K562 (cell line): ENCODE data around the gene RNF31. TPM values are rescaled to one million over a fixed set of nuclear protein-coding genes. Genes with fewer than 3 reads are reported as not detected.

ENCODE experiments used
- ATAC-seq: fragments of 200-7000 bp; cut with Tn5 transposase; 3 replicates; pipeline ENCODE4 v1.9.1; 2020; ENCODE audit warnings: moderate library complexity
- BruUV-seq: library from RNA; stranded (reverse); fragments of 400-500 nt; replicated peaks from 2 replicates; lab custom pipeline; 2021; lab: Mats Ljungman, UMichigan
- CTCF ChIA-PET: fragments of 300-600 bp; formaldehyde crosslinking; extraction: SDS; loops from one replicate; lab custom pipeline; 2021; ENCODE audit warnings: low intra/inter-chr PET ratio; lab: Yijun Ruan, JAX
- POLR2A ChIA-PET: fragments of 300-600, 350-650 bp; sonication (Branson Sonifier 250); formaldehyde crosslinking; extraction: SDS; loops from one replicate; lab custom pipeline; 2021; ENCODE audit warnings: antibody characterized with exemption, inconsistent platforms; lab: Yijun Ruan, JAX
- DNase-seq, 4 experiments: peaks; one replicate each; pipeline versions ENCODE4 v3.0.0 to v3.0.0-alpha.2; 2011 to 2018; ENCODE audit warnings: low spot score in 3 of 4, mixed read lengths in 3 of 4; ENCODE audit errors: extremely low read depth in 1 of 4
- FAIRE-seq: peaks from 2 replicates; lab custom pipeline; 2011; peaks lifted over from hg19 to GRCh38; lab: Jason Lieb, UNC
- H2AFZ ChIP-seq: 2 replicates; pipeline ENCODE4 v1.6.0; 2011; ENCODE audit warnings: low read depth, low read length, control low read depth, inconsistent platforms
- H3K27ac ChIP-seq: fragments of 200-600 bp; 3 replicates; pipeline ENCODE4 v1.8.0; 2011; ENCODE audit warnings: low read depth, mild to moderate bottlenecking, control low read depth, inconsistent platforms, low read length, moderate library complexity, mixed read lengths; ENCODE audit errors: extremely low read depth
- H3K27me3 ChIP-seq, 2 experiments: fragments of 300-600 bp in 1 of 2; 2 replicates in 1 of 2; 3 replicates in 1 of 2; pipeline versions ENCODE4 v1.6.0 to v1.8.0; 2011; ENCODE audit warnings: inconsistent platforms in 2 of 2, low read length in 2 of 2, mild to moderate bottlenecking in 1 of 2, mixed read lengths in 1 of 2, moderate library complexity in 1 of 2; ENCODE audit not compliant: control insufficient read depth in 2 of 2, insufficient read depth in 2 of 2
- H3K36me3 ChIP-seq: fragments of 300-600 bp; 3 replicates; pipeline ENCODE4 v1.8.0; 2011; ENCODE audit warnings: mild to moderate bottlenecking, low read length, inconsistent platforms; ENCODE audit not compliant: control insufficient read depth, insufficient read depth
- H3K4me1 ChIP-seq, 2 experiments: fragments of 200-600 bp in 1 of 2; replicated peaks in 1 of 2; 2 replicates in 1 of 2; 3 replicates in 1 of 2; pipeline versions ENCODE4 v1.5.1 to v1.8.0; 2011; ENCODE audit warnings: inconsistent platforms in 2 of 2, low read length in 2 of 2, mild to moderate bottlenecking in 1 of 2, mixed read lengths in 1 of 2, moderate library complexity in 1 of 2; ENCODE audit not compliant: control insufficient read depth in 2 of 2, insufficient read depth in 2 of 2
- H3K4me2 ChIP-seq: 2 replicates; pipeline ENCODE4 v1.6.1; 2011; ENCODE audit warnings: low read length, control low read depth, inconsistent platforms, mixed read lengths; ENCODE audit not compliant: insufficient read depth
- H3K4me3 ChIP-seq: fragments of 200-600 bp; sonication (generic), shearing (Covaris generic); 2 replicates; pipeline ENCODE4 v1.5.1; 2016; ENCODE audit warnings: control low read depth, inconsistent platforms
- H3K79me2 ChIP-seq: fragments of 200-600 bp; 3 replicates; pipeline ENCODE4 v1.8.0; 2011; ENCODE audit warnings: low read length, inconsistent platforms; ENCODE audit not compliant: control insufficient read depth, insufficient read depth
- H3K9ac ChIP-seq, 2 experiments: 2 replicates each; pipeline versions ENCODE4 v1.6.0 to v1.6.1; 2011; ENCODE audit warnings: low read depth in 2 of 2, low read length in 2 of 2, control low read depth in 1 of 2, inconsistent platforms in 1 of 2, mild to moderate bottlenecking in 1 of 2, mixed read lengths in 1 of 2; ENCODE audit not compliant: insufficient read depth in 1 of 2
- H3K9me1 ChIP-seq: one replicate; pipeline ENCODE4 v1.6.0; 2011; ENCODE audit warnings: inconsistent platforms, mild to moderate bottlenecking, low read length, moderate library complexity; ENCODE audit not compliant: control insufficient read depth, insufficient read depth
- H3K9me3 ChIP-seq: replicated peaks from 2 replicates; pipeline ENCODE4 v1.5.1; 2011; ENCODE audit warnings: low read depth, low read length, inconsistent platforms; ENCODE audit not compliant: control insufficient read depth, insufficient read depth
- H4K20me1 ChIP-seq: replicated peaks from 2 replicates; pipeline ENCODE4 v1.6.1; 2011; ENCODE audit warnings: low read length, inconsistent platforms, mixed read lengths; ENCODE audit not compliant: control insufficient read depth, insufficient read depth
- MTF1 ChIP-seq: fragments of 250-450 bp; sonication (Bioruptor Pico); IDR thresholded peaks from 2 replicates; pipeline ENCODE4 v1.9.0; 2021; ENCODE audit warnings: moderate library complexity, mild to moderate bottlenecking, inconsistent platforms, borderline replicate concordance
- NR2C2 ChIP-seq, 2 experiments: fragments of 200-800 bp in 1 of 2; sonication (Bioruptor generic) in 1 of 2; sonication (generic) in 1 of 2; formaldehyde crosslinking in 1 of 2; IDR thresholded peaks; 2 replicates each; pipeline versions ENCODE4 v1.6.1 to v1.8.0; 2016 to 2022; ENCODE audit warnings: mild to moderate bottlenecking in 1 of 2, missing compliant biosample characterization in 1 of 2, missing genetic modification characterization in 1 of 2, missing genetic modification reagents in 1 of 2
- TAF9B ChIP-seq: fragments of 450-650 bp; IDR thresholded peaks from 2 replicates; pipeline ENCODE4 v1.6.1; 2018; ENCODE audit warnings: mild to moderate bottlenecking; ENCODE audit not compliant: partially characterized antibody
- ZC3H4 ChIP-seq: sonication (generic); formaldehyde crosslinking; IDR thresholded peaks from 2 replicates; pipeline ENCODE4 v1.9.0; 2021; ENCODE audit warnings: missing genetic modification reagents, borderline replicate concordance
- ZNF639 ChIP-seq, 2 experiments: fragments of 200-800 bp in 1 of 2; sonication (Bioruptor generic) in 1 of 2; sonication (generic) in 1 of 2; formaldehyde crosslinking in 1 of 2; IDR thresholded peaks in 1 of 2; conservative IDR thresholded peaks in 1 of 2; 2 replicates each; pipeline versions ENCODE4 v1.5.0 to v1.6.1; 2016 to 2020; ENCODE audit warnings: missing compliant biosample characterization in 1 of 2, missing genetic modification characterization in 1 of 2, missing genetic modification reagents in 1 of 2
- ZNF696 ChIP-seq: fragments of 250-450 bp; sonication (Bioruptor Pico); conservative IDR thresholded peaks from 2 replicates; pipeline ENCODE4 v1.4.0; 2020; ENCODE audit warnings: mild to moderate bottlenecking, moderate library complexity
- ZSCAN29 ChIP-seq: fragments of 450-650 bp; IDR thresholded peaks from 2 replicates; pipeline ENCODE4 v1.6.1; 2017
- WGBS: fragments of 100-300 bp; shearing (Covaris generic); methylation state at CpG from one replicate; pipeline ENCODE4 v1.1.6; 2016; ENCODE audit warnings: low coverage, mixed read lengths; ENCODE audit not compliant: insufficient coverage; ENCODE audit errors: missing lambda C conversion rate; 5-methylcytosine and 5-hydroxymethylcytosine counted together
- in situ Hi-C: fragments of 300-500 bp; cut with MboI; formaldehyde crosslinking; loops from 4 replicates; pipeline ENCODE4 v1.15.0; 2018; ENCODE audit warnings: inconsistent platforms, mixed read lengths
- intact Hi-C: fragments of 100-400 bp; cut with micrococcal nuclease; formaldehyde crosslinking; loops from 2 replicates; pipeline ENCODE4 v1.14.2; 2022
- polyA plus RNA-seq, 8 experiments: library from polyadenylated mRNA; depleted of rRNA in 4 of 8; stranded (reverse) in 5 of 8; unstranded in 3 of 8; fragments of >200 nt; fragmentation: Nextera tagmentation in 2 of 8; fragmentation: Illumina TruSeq in 1 of 8; extraction: Ambion mirVana in 2 of 8; extraction: Trizol in 1 of 8; gene quantifications; 2 replicates each; pipeline versions ENCODE4 v1.2.1 to v1.2.3, GENCODE V29; 2011 to 2014; ENCODE audit warnings: inconsistent platforms in 1 of 8, missing spikeins in 1 of 8
- total RNA-seq, 7 experiments: library from RNA; depleted of rRNA in 6 of 7; stranded (reverse); fragments of >200 nt in 6 of 7; fragmentation: Illumina TruSeq in 2 of 7; extraction: Trizol in 2 of 7; gene quantifications; 2 replicates each; pipeline versions ENCODE4 v1.2.1 to v1.2.3, GENCODE V29; 2011 to 2021; ENCODE audit warnings: low replicate concordance in 1 of 7

Gene RNF31
- total and polyA plus RNA-seq, 9 of the 15 experiments (the other 6 are each of a cell fraction or from before 2014, with no cell fraction given): 3.1 to 47.6 (median 19.1) TPM

GRCh38 chr14:24117179-24117578, 30.1 kb upstream of the RNF31 start:
- ChIA-PET CTCF (no interaction called here), POLR2A (interaction anchor here (5.0 kb wide), 1 partner anchor 9 kb away, joined by 38 read pairs; no protein-coding TSS in a partner anchor)
- H3K9me3 ChIP-seq: no peaks in the 10 kb centered on the region
- H4K20me1 ChIP-seq: no peaks in the 10 kb centered on the region
- no peak overlapping the region; the same call in 1 of the 2 replicates for H3K4me2 ChIP-seq
- no peak for TF ChIP-seq ZSCAN29
- no peak for TF ChIP-seq ZC3H4 (CRISPR knock-in tag)
- TF ChIP-seq ZNF696 (CRISPR knock-in tag): no peak
- no peak for TF ChIP-seq TAF9B
- BruUV-seq: no TSS peak
- no peak overlapping the region for H3K4me3 ChIP-seq
- peak overlapping the region in 1 of 2 experiments; percentile 3; a peak in 1 of 4 replicates for H3K9ac ChIP-seq
- WGBS: 84% methylated on average over 3 of the region's 6 CpGs
- H2AFZ ChIP-seq: no peak overlapping the region
- in situ Hi-C loops: no loop called here
- ATAC-seq: no peak
- intact Hi-C loops: no loop called here
- H3K27me3 ChIP-seq: no peaks in the 10 kb centered on the region
- DNase-seq: no peak
- no peak overlapping the region for H3K27ac ChIP-seq
- no peak for FAIRE-seq
- H3K36me3 ChIP-seq: peaks cover 52% of the 10 kb centered on the region; the same call in 2 of the 3 replicates
- H3K9me1 ChIP-seq: no peaks in the 10 kb centered on the region
- H3K4me1 ChIP-seq: peaks cover 10% of the 10 kb centered on the region in 2 experiments; a peak in 4 of 5 replicates
- H3K79me2 ChIP-seq: peaks cover 18% of the 10 kb centered on the region

GRCh38 chr14:24119691-24120090, 27.6 kb upstream of the RNF31 start:
- H3K4me2 ChIP-seq: no peak overlapping the region
- ATAC-seq: no peak
- peak overlapping the region in 1 of 2 experiments; percentile 36; a peak in 1 of 4 replicates for H3K9ac ChIP-seq
- peaks cover 17 to 18% of the 10 kb centered on the region in 2 experiments; a peak in 4 of 5 replicates for H3K4me1 ChIP-seq
- POLR2A ChIA-PET: interaction anchor here (0.6 kb wide), 1 partner anchor 29 kb away, joined by 3 read pairs; no protein-coding TSS in a partner anchor
- no peaks in the 10 kb centered on the region for H3K9me3 ChIP-seq
- H3K79me2 ChIP-seq: peaks cover 18% of the 10 kb centered on the region
- no peak for FAIRE-seq
- no peak overlapping the region for H3K27ac ChIP-seq
- WGBS: 94% methylated on average over 6 of the region's 6 CpGs
- intact Hi-C loops: no loop called here
- H3K27me3 ChIP-seq: no peaks in the 10 kb centered on the region
- CTCF ChIA-PET: no interaction called here
- no peak overlapping the region for H2AFZ ChIP-seq
- in situ Hi-C loops: no loop called here
- no peaks in the 10 kb centered on the region for H4K20me1 ChIP-seq
- no peak overlapping the region for H3K4me3 ChIP-seq
- no peaks in the 10 kb centered on the region for H3K9me1 ChIP-seq
- BruUV-seq: no TSS peak
- H3K36me3 ChIP-seq: peaks cover 63% of the 10 kb centered on the region; the same call in 2 of the 3 replicates
- DNase-seq: no peak
- TF ChIP-seq MTF1 (CRISPR knock-in tag) (no peak), ZNF639 (CRISPR knock-in tag; conservative IDR thresholded peaks at IDR 0.05 in 1 of 2, IDR thresholded peaks at IDR 0.05 in 1 of 2) (no peak), NR2C2 (CRISPR knock-in tag; IDR thresholded peaks at IDR 0.05) (no peak), NR2C2 (tag; IDR thresholded peaks at IDR 0.05) (no peak)
